Heart left ventricle (tissue), 16 donors: Measurements from ENCODE around the gene COL7A1. TPM values are rescaled to one million over a fixed set of nuclear protein-coding genes. Genes with fewer than 3 reads are reported as not detected.

Experiments used
- ATAC-seq, 4 donors: fragments of 200-7000 bp; cut with Tn5 transposase; one replicate each; pipeline ENCODE4 v1.9.1; 2020 to 2022; ENCODE audit warnings: moderate library complexity in 4 of 4, mild to moderate bottlenecking in 3 of 4, moderate number of reproducible peaks in 1 of 4
- DNase-seq, 5 donors: peaks; one replicate each; pipeline ENCODE4 v3.0.0-alpha.2; 2020
- H3K27ac ChIP-seq, 12 donors: fragments of 200-600 bp; sonication (generic) in 4 of 12; one replicate each; pipeline versions ENCODE4 v1.5.0 to v1.8.0; 2016 to 2022; ENCODE audit warnings: mild to moderate bottlenecking in 2 of 12
- H3K27me3 ChIP-seq, 9 donors: fragments of 200-600 bp; sonication (generic) in 2 of 9; one replicate each; pipeline versions ENCODE4 v1.5.1 to v1.8.0; 2016 to 2022; ENCODE audit warnings: mild to moderate bottlenecking in 3 of 9
- H3K36me3 ChIP-seq, 9 donors: fragments of 200-600 bp; sonication (generic) in 2 of 9; one replicate each; pipeline versions ENCODE4 v1.5.0 to v1.8.0; 2018 to 2022; ENCODE audit warnings: mild to moderate bottlenecking in 2 of 9
- H3K4me1 ChIP-seq, 12 donors: fragments of 200-600 bp; sonication (generic) in 4 of 12; one replicate each; pipeline versions ENCODE4 v1.5.0 to v1.8.0; 2016 to 2022; ENCODE audit warnings: mild to moderate bottlenecking in 3 of 12
- H3K4me3 ChIP-seq, 12 donors: fragments of 200-600 bp; sonication (generic) in 4 of 12; one replicate each; pipeline versions ENCODE4 v1.5.0 to v1.8.0; 2017 to 2022; ENCODE audit warnings: mild to moderate bottlenecking in 9 of 12, moderate library complexity in 4 of 12
- H3K9me3 ChIP-seq, 12 donors: fragments of 200-600 bp; sonication (generic) in 4 of 12; one replicate each; pipeline versions ENCODE4 v1.5.0 to v1.8.0; 2016 to 2022; ENCODE audit warnings: mild to moderate bottlenecking in 1 of 12
- POLR2A ChIP-seq, 2 donors: fragments of 450-650 bp; IDR thresholded peaks; one replicate each; pipeline ENCODE4 v1.6.1; 2017; ENCODE audit warnings: antibody characterized with exemption in 2 of 2, mild to moderate bottlenecking in 2 of 2, moderate library complexity in 2 of 2
- WGBS, 4 donors: extraction: QIAGEN DNeasy Blood & Tissue Kit in 2 of 4; methylation state at CpG; one replicate each; pipeline versions ENCODE4 v1.1.5 to v1.1.7; 2013 to 2018; 5-methylcytosine and 5-hydroxymethylcytosine counted together
- intact Hi-C, 10 donors: fragments of 100-400 bp; cut with DNase I; formaldehyde crosslinking; loops; one replicate each; pipeline versions ENCODE4 v1.11.1 to v1.14.2; 2022
- polyA plus RNA-seq, 2 donors: library from polyadenylated mRNA; stranded (reverse); fragments of 200-250 nt; gene quantifications; one replicate each; pipeline ENCODE4 v1.2.3, GENCODE V29; 2013
- total RNA-seq, 9 donors: library from RNA; depleted of rRNA in 2 of 9; stranded (reverse); fragments of >200 nt in 2 of 9; fragmentation: NEBNext Ultra II Directional in 3 of 9; extraction: Animal tissue kit (Norgen Biotek cat#: 25700) in 3 of 9; gene quantifications; one replicate each; pipeline versions ENCODE4 v1.1.0 to v1.2.4, GENCODE V29; 2016 to 2023
- TF ChIP-seq, protein P1 (sequence below), 12 donors: fragments of 200-600 bp; sonication (generic) in 4 of 12; IDR thresholded peaks; one replicate each; pipeline versions ENCODE4 v1.5.0 to v1.8.0; 2018 to 2022; ENCODE audit warnings: antibody characterized with exemption in 12 of 12, mild to moderate bottlenecking in 5 of 12
- donor health status: ischemic (EF 13 %, LVEDD 7.1; RV severe dilation, severe dysfunction).
- donor health status: healthy with polysubstance abuse.
- donor health status: DM: no; HTN: yes; CAD: no.
- donor health status: DM: no; HTN: no; CAD: no.
- donor health status: ischemic (EF 25% LVEDD 6.9; RV normal size, moderate dysfunction).
- donor health status: ischemic (EF 25% LVEDD 5.7; RV mildly dilated, moderate dysfunction).
- donor health status: healthy.
- donor health status: DM: yes; HTN: yes; CAD: no.
- donor health status: ischemic (EF 35%, LVEDD 5.7; RV mildly dilated, moderate dysfunction).
- donor health status: nonischemic (EF 11% LVEDD 7.7; RV severe dilation, severe dysfunction).
- donor health status: DM: yes; HTN: yes; CAD: no.
- donor health status: PGD.
- donor health status: ischemic (EF 29% LVEDD 5.4; RV normal size, mild dysfunction).
- donor health status: nonischemic (EF 23%, LVEDD 6.1; RV moderate dilation, normal function).

The COL7A1 gene
- total and polyA plus RNA-seq, 11 donors = 2.4 to 25.2 (median 11.5) TPM

DNA sequence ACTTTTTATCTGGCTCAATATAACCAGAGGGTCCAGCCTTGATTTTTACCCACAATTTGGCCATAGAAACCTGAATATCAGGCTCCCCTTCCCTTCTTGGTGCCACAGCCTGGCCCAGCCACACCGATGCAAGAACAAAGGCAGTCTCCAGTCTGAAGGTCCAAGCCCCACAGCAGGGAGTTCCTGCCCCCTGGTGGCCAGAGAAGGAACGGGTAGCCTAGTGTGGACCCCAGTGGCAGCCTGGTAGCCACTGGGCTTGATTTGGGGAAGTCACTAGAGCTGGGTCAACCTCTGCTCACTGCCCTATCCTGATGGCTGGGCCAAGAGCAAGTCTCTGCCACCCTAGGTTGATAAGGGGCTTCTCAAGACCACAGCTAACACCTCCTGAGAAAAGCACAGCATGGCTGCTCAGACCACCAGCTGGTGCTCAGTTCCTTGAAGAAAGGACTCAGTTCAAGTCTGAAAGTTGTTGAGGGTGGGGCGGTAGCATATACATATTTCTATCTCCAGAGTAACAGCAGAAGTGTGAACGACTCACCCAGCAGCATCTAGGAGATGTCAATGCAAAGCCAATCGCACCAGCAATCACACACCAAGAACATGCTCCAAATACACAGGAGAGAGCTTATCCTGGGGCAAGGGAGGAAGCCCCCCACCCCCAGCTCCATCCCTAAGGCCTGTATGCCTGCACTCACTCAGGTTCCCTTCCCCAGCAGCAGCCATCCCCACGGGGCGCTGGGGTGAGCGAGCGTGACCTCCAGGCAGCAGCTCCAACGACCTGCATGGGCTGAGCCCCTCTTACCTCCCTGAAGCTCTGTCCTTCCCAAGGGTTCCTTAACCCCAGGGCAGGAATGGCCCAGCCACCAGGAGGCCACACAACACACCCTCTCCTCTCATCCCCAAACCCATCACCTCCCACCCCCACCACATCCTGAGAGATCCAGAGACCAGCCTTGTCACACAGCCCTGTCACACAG, 46.1 kb downstream of the COL7A1 start:
- intact Hi-C loops = loop anchor here (1.0 to 10.0 kb wide), 12 partner anchors 42 to 277 kb away; partner anchors contain the start of genes ATRIP (in 1 of the 10) and SHISA5 (in 1 of the 10)
- no peak overlapping the region for H3K4me3 ChIP-seq
- no peak overlapping the region for H3K27ac ChIP-seq
- ATAC-seq = peak; percentile 83 to 96 (median 92)
- H3K36me3 ChIP-seq = peaks cover 0 to 9% (median 0%) of the 10 kb centered on the region in 9 donors
- TF ChIP-seq, protein P1, sequence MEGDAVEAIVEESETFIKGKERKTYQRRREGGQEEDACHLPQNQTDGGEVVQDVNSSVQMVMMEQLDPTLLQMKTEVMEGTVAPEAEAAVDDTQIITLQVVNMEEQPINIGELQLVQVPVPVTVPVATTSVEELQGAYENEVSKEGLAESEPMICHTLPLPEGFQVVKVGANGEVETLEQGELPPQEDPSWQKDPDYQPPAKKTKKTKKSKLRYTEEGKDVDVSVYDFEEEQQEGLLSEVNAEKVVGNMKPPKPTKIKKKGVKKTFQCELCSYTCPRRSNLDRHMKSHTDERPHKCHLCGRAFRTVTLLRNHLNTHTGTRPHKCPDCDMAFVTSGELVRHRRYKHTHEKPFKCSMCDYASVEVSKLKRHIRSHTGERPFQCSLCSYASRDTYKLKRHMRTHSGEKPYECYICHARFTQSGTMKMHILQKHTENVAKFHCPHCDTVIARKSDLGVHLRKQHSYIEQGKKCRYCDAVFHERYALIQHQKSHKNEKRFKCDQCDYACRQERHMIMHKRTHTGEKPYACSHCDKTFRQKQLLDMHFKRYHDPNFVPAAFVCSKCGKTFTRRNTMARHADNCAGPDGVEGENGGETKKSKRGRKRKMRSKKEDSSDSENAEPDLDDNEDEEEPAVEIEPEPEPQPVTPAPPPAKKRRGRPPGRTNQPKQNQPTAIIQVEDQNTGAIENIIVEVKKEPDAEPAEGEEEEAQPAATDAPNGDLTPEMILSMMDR (IDR thresholded peaks at IDR 0.05) = peak; percentile 86 to 98 (median 96)
- no peak for TF ChIP-seq POLR2A (IDR thresholded peaks at IDR 0.05)
- DNase-seq = peak; percentile 84 to 92 (median 88)
- 62 to 68% (median 66%) methylated on average over 10 of the region's 10 CpGs for WGBS, 4 donors
- H3K9me3 ChIP-seq = no peaks in the 10 kb centered on the region
- H3K27me3 ChIP-seq = no peaks in the 10 kb centered on the region
- peaks cover 0 to 24% (median 2%) of the 10 kb centered on the region in 12 donors for H3K4me1 ChIP-seq

DNA sequence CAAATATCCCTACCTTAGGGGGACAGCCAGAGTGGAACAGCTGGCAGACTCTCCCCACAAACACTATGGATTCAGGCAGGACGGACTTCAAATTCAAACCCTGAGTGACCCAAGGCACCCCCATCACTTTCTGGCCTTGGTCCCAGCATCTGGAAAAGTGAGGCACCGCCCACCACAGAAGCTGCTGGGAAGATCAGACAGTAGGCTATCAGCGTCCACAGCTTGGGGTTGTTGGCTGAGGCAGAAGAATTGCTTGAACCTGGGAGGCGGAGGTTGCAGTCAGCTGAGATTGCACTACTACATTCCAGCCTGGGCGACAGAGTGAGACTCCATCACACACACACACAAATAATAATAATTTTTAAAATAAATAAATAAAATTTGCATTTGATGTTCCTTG, 47.0 kb downstream of the COL7A1 start:
- 68 to 82% (median 74%) methylated on average over 5 of the region's 5 CpGs for WGBS, 4 donors
- H3K4me3 ChIP-seq = no peak overlapping the region
- H3K36me3 ChIP-seq = peaks cover 0 to 9% (median 0%) of the 10 kb centered on the region in 9 donors
- no peak overlapping the region for H3K27ac ChIP-seq
- no peaks in the 10 kb centered on the region for H3K27me3 ChIP-seq
- intact Hi-C loops = loop anchor here in 9 of 10 donors (1.0 to 10.0 kb wide), 12 partner anchors 41 to 276 kb away; partner anchors contain the start of genes ATRIP (in 1 of the 9) and SHISA5 (in 1 of the 9)
- DNase-seq = peak in 2 of 5 donors; percentile 13 to 14
- ATAC-seq = no peak
- H3K4me1 ChIP-seq = peaks cover 0 to 22% (median 7%) of the 10 kb centered on the region in 12 donors
- TF ChIP-seq POLR2A (IDR thresholded peaks at IDR 0.05) = no peak
- TF ChIP-seq, protein P1 (IDR thresholded peaks at IDR 0.05) = no peak
- H3K9me3 ChIP-seq = no peaks in the 10 kb centered on the region

DNA sequence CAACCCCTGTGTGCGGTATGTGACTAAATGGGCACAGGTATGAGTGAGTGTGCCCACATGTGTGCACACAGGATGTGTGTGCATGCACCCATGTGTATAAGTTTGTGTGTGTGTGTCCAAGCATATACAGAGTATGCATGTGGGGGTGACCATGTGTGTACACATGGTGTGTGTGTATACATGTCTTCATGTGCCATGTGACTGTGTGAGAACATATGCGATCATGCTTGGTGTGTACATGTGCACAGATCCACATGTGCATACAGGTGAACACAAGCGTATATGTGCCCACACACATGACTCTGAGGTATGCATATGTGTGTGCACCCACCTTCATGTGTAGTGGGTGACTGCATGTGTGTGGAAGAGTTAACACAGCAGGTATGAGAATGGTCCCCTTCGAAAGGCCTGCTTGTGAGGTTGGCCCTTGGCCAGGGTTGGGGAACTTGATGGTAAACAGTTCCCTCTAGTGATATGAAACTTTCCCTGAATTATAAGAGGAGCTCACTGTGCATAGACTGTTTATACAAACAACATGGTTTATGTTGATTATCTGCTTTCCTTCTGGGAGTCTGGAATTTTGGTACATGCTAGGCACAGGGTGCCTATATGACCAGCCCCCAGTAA, 48.8 kb downstream of the COL7A1 start:
- 71 to 77% (median 75%) methylated on average over 4 of the region's 4 CpGs for WGBS, 4 donors
- intact Hi-C loops = loop anchor here in 9 of 10 donors (2.0 to 10.0 kb wide), 8 partner anchors 39 to 274 kb away; partner anchors contain the start of genes ATRIP (in 1 of the 9) and SHISA5 (in 1 of the 9)
- ATAC-seq (no peak), DNase-seq (peak in 1 of 5 donors; percentile 20)
- Histone ChIP-seq H3K4me1 (peaks cover 0 to 17% (median 8%) of the 10 kb centered on the region in 12 donors), H3K27ac (no peak overlapping the region), H3K4me3 (no peak overlapping the region), H3K27me3 (no peaks in the 10 kb centered on the region), H3K36me3 (peaks cover 0 to 9% (median 0%) of the 10 kb centered on the region in 9 donors), H3K9me3 (no peaks in the 10 kb centered on the region)
- no peak for TF ChIP-seq POLR2A (IDR thresholded peaks at IDR 0.05)
- TF ChIP-seq, protein P1 (IDR thresholded peaks at IDR 0.05) = no peak
